Rectal smooth muscle tissue (tissue), 1 donor: Measurements from ENCODE around the gene SPATA16.

Source experiments
- H3K27ac ChIP-seq: one replicate; pipeline ENCODE4 v1.7.0; 2013; ENCODE audit warnings: low read depth, low read length, inconsistent platforms
- H3K27me3 ChIP-seq: one replicate; pipeline ENCODE4 v1.7.0; 2013; ENCODE audit warnings: low read length; ENCODE audit not compliant: control insufficient read depth, insufficient read depth
- H3K36me3 ChIP-seq: one replicate; pipeline ENCODE4 v1.7.0; 2013; ENCODE audit warnings: low read length; ENCODE audit not compliant: control insufficient read depth, insufficient read depth
- H3K4me1 ChIP-seq: one replicate; pipeline ENCODE4 v1.7.0; 2013; ENCODE audit warnings: low read length; ENCODE audit not compliant: control insufficient read depth, insufficient read depth
- H3K4me3 ChIP-seq: one replicate; pipeline ENCODE4 v1.7.0; 2013; ENCODE audit warnings: low read length
- H3K9ac ChIP-seq: one replicate; pipeline ENCODE4 v1.7.0; 2013; ENCODE audit warnings: low read length

Gene SPATA16

DNA sequence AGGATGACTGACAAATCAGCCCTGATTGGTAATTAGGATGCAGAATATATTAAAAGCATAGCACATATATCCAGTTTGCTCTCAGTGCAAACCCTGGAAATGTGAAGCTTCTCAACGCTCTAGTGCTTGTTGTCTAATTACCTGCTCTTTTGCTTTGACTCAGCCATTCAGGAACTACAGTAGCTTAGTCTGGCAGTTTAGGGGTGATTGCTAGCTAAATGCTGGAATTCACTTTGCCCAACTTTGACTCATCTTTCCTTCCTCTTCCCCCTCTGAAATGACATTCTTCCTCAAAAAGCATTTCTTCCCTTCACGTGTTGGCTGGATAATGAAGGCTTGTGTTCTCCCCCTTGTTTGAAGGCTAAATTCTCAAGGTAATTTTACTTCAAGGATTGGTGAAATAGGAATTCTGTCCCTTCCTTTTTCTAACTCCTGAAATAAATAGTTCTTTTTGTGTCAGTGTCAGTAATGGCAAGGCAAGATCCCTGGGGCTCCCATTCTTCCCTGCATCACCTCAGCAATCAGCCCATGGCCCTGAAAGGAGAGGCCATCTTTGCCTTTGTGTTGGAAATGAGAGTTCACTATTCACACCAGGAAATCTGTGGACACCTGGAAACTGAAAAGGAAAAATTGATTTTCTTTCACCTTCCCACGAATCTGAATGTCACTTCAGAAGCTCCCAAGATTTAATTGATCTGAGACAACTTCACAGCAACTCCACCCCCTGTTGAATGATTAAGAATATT is 286.9 kb downstream of the SPATA16 start:
- no peak overlapping the region for H3K27ac ChIP-seq
- no peaks in the 10 kb centered on the region for H3K4me1 ChIP-seq
- no peak overlapping the region for H3K9ac ChIP-seq
- H3K4me3 ChIP-seq: no peak overlapping the region
- H3K27me3 ChIP-seq: no peaks in the 10 kb centered on the region
- no peaks in the 10 kb centered on the region for H3K36me3 ChIP-seq

DNA sequence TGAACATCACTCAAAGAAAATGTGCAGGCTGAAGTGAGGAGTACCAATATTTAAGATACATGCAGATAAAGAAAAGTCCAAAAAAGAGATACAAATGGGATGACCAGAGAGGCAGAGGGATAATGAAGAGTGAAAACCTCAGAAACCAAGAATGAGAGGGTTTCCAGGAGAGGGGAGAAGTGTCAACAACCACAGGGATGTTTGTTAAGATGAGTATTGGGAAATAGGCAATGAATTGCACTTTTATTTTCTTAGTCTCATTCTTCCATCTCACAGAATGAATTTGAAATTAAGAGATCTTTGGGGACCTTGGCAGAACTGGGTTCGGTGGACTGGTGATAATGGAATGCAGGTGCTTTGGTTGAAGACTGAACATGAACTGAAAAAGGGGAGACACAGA is 288.0 kb downstream of the SPATA16 start:
- Histone ChIP-seq H3K27me3 (no peaks in the 10 kb centered on the region), H3K36me3 (no peaks in the 10 kb centered on the region), H3K27ac (no peak overlapping the region), H3K4me3 (no peak overlapping the region), H3K4me1 (no peaks in the 10 kb centered on the region), H3K9ac (no peak overlapping the region)

DNA sequence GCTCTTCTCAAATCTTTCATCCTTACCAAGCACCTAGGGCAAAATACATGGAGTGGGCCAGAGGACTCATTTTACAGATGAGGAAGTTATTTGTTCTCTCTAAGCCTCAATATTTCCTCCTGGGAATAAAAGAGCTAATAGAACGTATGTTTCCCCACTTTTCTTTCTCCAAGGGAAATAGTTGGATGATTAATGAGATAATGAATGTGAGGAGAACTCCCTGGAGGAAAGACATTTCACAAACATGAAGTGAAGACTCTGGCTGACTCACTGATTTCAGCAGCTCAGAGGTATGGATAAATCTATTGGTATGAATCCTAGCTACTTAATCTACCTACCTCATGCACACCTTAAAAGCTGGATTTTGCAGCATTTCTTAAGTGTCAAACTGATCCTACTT is 292.1 kb downstream of the SPATA16 start:
- H3K27me3 ChIP-seq: no peaks in the 10 kb centered on the region
- H3K4me3 ChIP-seq: no peak overlapping the region
- no peaks in the 10 kb centered on the region for H3K4me1 ChIP-seq
- H3K9ac ChIP-seq: no peak overlapping the region
- no peaks in the 10 kb centered on the region for H3K36me3 ChIP-seq
- no peak overlapping the region for H3K27ac ChIP-seq

DNA sequence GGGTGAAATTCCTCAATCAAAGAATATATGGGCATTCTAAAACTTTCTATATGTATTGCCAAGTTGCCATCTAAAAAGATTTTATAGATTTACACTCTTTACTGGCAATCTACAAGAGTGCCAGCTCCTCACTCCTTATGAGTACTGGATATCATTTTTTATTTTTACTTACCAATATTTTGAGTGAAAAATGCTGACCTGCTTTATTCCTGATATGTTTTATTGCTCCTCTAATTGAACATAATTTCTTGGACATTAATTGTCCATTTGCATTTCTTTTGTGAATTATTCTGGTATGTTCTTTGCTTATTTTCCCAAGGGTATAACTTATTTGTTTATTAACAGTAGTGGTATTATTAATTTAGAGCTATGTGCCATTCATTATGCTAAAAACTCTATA is 293.7 kb downstream of the SPATA16 start:
- Histone ChIP-seq H3K27ac (no peak overlapping the region), H3K4me1 (no peaks in the 10 kb centered on the region), H3K4me3 (no peak overlapping the region), H3K27me3 (no peaks in the 10 kb centered on the region), H3K9ac (no peak overlapping the region), H3K36me3 (no peaks in the 10 kb centered on the region)

DNA sequence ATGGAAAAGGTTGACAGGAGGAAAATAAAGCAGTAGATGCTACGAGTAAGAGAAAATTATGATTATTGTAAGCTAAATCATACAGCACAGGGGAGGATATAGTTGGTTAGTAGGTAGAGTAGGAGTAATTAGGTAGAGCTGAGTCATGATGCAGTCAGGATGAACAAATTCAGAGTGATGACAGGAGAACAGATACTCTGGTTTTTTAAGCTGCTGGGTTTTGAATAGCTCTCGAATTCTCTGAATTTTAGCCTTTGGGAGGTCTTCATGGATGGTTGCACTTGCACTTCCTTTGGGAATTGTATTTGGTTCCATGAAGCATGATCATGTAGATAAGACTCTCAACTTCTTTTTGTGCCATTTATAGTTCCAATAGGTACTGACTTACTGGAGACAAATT is 294.3 kb downstream of the SPATA16 start:
- H3K9ac ChIP-seq: no peak overlapping the region

DNA sequence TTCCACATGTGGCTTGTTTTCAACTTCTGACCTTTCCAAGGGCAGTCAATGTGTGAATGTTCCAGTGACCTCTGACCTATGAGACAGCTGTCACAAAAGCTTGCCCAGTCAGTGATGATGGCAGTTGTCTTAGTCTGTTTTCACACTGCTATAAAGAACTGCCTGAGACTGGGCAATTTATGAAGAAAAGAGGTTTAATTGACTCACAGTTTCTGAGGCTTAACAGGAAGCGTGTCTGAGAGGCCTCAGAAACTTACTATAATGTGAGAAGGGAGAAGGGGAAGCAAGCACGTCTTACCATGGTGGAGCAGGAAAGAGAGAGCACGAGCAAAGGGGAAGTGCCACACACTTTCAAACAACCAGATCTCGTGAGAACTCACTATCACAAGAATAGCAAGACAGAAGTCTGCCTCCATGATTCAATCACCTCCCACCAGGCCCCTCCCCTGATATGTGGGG is 294.9 kb downstream of the SPATA16 start:
- Histone ChIP-seq H3K9ac (no peak overlapping the region), H3K4me1 (no peaks in the 10 kb centered on the region), H3K27me3 (no peaks in the 10 kb centered on the region), H3K36me3 (no peaks in the 10 kb centered on the region), H3K27ac (no peak overlapping the region), H3K4me3 (no peak overlapping the region)

More for the DNA sequence above, 294.3 kb downstream of the SPATA16 start:
- no peaks in the 10 kb centered on the region for H3K27me3 ChIP-seq
- no peak overlapping the region for H3K27ac ChIP-seq
- H3K4me3 ChIP-seq: no peak overlapping the region
- H3K36me3 ChIP-seq: no peaks in the 10 kb centered on the region
- H3K4me1 ChIP-seq: no peaks in the 10 kb centered on the region

DNA sequence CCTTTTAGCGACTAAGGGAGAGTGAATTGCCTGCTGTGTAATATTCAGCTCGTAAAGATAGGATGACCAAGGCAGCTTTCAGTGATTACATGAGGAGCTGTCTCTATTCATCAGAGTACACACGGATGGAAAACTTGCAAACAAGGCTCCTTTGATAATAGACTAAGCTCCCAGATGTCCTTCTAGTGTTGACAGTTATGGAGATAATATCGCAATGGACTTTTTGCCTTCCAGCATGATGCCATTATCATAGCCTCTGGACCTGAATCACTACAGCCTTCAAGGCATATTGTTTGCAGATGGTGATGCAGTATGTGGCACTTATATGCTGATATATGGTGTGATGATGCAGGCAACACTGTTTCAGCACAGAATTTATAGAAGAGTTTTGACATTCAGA is 296.6 kb downstream of the SPATA16 start:
- Histone ChIP-seq H3K36me3 (no peaks in the 10 kb centered on the region), H3K27ac (no peak overlapping the region)

DNA sequence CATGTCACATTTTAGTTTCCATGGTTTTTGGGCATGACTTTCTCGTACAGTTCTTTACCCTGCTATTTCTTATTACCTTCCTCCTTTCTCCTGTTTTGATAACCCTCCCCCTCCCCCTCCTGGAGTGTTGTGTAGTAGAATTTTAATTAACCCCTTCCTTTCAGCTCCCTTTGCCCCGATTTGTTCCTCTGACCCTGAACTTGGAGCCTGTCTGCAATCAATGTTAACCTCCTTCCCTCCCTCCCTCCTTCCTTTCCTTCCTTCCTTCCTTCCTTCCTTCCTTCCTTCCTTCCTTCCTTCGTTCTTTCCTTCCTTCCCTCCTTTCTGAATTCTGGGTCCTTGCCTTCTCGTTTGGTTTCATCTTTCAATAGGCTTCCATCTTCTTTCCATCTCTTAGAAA is 300.1 kb downstream of the SPATA16 start:
- no peaks in the 10 kb centered on the region for H3K27me3 ChIP-seq
- H3K4me1 ChIP-seq: no peaks in the 10 kb centered on the region
- no peak overlapping the region for H3K27ac ChIP-seq
- H3K9ac ChIP-seq: no peak overlapping the region
- no peak overlapping the region for H3K4me3 ChIP-seq
- no peaks in the 10 kb centered on the region for H3K36me3 ChIP-seq

More for the DNA sequence above, 296.6 kb downstream of the SPATA16 start:
- H3K4me1 ChIP-seq: no peaks in the 10 kb centered on the region
- no peak overlapping the region for H3K4me3 ChIP-seq
- no peak overlapping the region for H3K9ac ChIP-seq
- no peaks in the 10 kb centered on the region for H3K27me3 ChIP-seq

DNA sequence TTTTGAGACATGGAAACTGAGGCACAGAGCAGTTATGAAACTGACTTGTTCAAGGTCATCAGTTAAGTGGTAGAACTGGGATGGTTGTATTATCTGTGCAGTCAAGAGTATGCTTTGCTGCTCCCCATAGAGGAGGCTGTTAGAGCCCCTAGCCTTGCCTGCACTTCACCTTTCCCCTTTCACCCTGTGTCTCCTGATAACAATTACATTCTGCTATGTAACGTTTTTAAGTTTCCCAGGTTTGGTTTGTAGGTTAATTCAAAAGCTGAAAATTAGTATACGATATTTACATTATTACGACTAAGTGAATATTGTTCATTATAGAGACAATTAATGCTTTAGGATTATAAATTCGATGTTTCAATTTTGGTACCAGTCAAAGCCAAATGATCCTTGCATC is 300.6 kb downstream of the SPATA16 start:
- Histone ChIP-seq H3K27ac (no peak overlapping the region), H3K36me3 (no peaks in the 10 kb centered on the region), H3K4me1 (no peaks in the 10 kb centered on the region), H3K4me3 (no peak overlapping the region), H3K27me3 (no peaks in the 10 kb centered on the region), H3K9ac (no peak overlapping the region)

DNA sequence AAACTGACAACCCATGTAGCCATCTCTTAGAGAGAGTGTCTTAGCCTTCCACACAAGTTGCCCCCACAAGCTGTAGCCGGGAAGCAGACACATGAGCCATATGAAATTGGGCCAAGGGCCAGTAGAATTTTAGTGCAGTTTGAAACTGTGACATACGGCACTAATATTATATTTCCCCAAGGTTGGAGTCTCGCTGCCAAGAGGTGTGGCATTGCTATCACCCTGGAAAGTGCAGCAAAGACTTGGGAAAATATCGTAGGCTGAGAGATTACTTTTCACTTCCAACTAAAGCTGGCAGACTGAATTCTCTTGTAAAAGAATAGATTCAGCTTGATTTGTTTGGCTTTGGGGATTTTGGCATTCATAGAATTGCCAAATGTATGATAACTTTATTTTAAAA is 301.4 kb downstream of the SPATA16 start:
- Histone ChIP-seq H3K4me1 (no peaks in the 10 kb centered on the region), H3K9ac (no peak overlapping the region), H3K27me3 (no peaks in the 10 kb centered on the region), H3K4me3 (no peak overlapping the region), H3K27ac (no peak overlapping the region), H3K36me3 (no peaks in the 10 kb centered on the region)
